GM19240 (cell line): ENCODE data around the gene SPPL3.
"Not testable (repeated sequence)": the region's sequence is repeated elsewhere in the genome, so short reads cannot be mapped to it uniquely, and the experiment has no call there.

ENCODE experiments used
- DNase-seq: peaks from one replicate; pipeline ENCODE4 v3.0.0; 2011; ENCODE audit warnings: low spot score; ENCODE audit not compliant: insufficient read length

SPPL3 gene

GRCh38 chr12:120820884-120821510 is 83.2 kb downstream of the SPPL3 start:
- no peak for DNase-seq

GRCh38 chr12:120818416-120818815 is 85.7 kb downstream of the SPPL3 start:
- no peak for DNase-seq

GRCh38 chr12:120817559-120818330 is 86.4 kb downstream of the SPPL3 start:
- DNase-seq: no peak

- DNase-seq: no peak
Observed at GRCh38 chr12:120816363-120816762, 87.8 kb downstream of the SPPL3 start.

- no peak for DNase-seq
Observed at GRCh38 chr12:120814903-120815429, 89.2 kb downstream of the SPPL3 start.

- DNase-seq: no peak
Observed at GRCh38 chr12:120814203-120814902, 89.8 kb downstream of the SPPL3 start.

GRCh38 chr12:120813588-120814153 is 90.5 kb downstream of the SPPL3 start:
- no peak for DNase-seq

GRCh38 chr12:120810021-120810420 is 94.1 kb downstream of the SPPL3 start:
- DNase-seq: no peak

GRCh38 chr12:120804428-120804827 is 99.7 kb downstream of the SPPL3 start:
- no peak for DNase-seq

GRCh38 chr12:120801146-120801545 is 103.0 kb downstream of the SPPL3 start:
- DNase-seq: no peak

- no peak for DNase-seq
Observed at GRCh38 chr12:120800665-120801064, 103.5 kb downstream of the SPPL3 start.

GRCh38 chr12:120799243-120800045 is 104.7 kb downstream of the SPPL3 start:
- DNase-seq: no peak

GRCh38 chr12:120798696-120799095 is 105.5 kb downstream of the SPPL3 start:
- DNase-seq: no peak

GRCh38 chr12:120797677-120798642 is 106.2 kb downstream of the SPPL3 start:
- DNase-seq: no peak

GRCh38 chr12:120795441-120796178 is 108.5 kb downstream of the SPPL3 start:
- no peak for DNase-seq

GRCh38 chr12:120793357-120793756 is 110.8 kb downstream of the SPPL3 start:
- no peak for DNase-seq

- DNase-seq: not testable (repeated sequence)
Observed at GRCh38 chr12:120792456-120792855, 111.7 kb downstream of the SPPL3 start.

- no peak for DNase-seq
Observed at GRCh38 chr12:120791669-120792176, 112.4 kb downstream of the SPPL3 start.

- no peak for DNase-seq
Observed at GRCh38 chr12:120790114-120790513, 114.0 kb downstream of the SPPL3 start.
